A549 (cell line): Measurements from ENCODE around the gene C5orf58.

Experiments used
- CTCF ChIP-seq: fragments of >200 bp; sonication (Bioruptor Twin); formaldehyde crosslinking; IDR thresholded peaks from 3 replicates; pipeline ENCODE4 v1.5.1; 2016
- EP300 ChIP-seq, 2 experiments: fragments of >200 bp; sonication (Bioruptor Twin); formaldehyde crosslinking; IDR thresholded peaks; 2 replicates in 1 of 2; 3 replicates in 1 of 2; pipeline ENCODE4 v1.6.1; 2016 to 2017
- MAZ ChIP-seq: fragments of 150-350 bp; IDR thresholded peaks from 2 replicates; pipeline ENCODE4 v1.6.1; 2014; ENCODE audit warnings: antibody characterized with exemption, low read depth, low read length, borderline replicate concordance

DNA sequence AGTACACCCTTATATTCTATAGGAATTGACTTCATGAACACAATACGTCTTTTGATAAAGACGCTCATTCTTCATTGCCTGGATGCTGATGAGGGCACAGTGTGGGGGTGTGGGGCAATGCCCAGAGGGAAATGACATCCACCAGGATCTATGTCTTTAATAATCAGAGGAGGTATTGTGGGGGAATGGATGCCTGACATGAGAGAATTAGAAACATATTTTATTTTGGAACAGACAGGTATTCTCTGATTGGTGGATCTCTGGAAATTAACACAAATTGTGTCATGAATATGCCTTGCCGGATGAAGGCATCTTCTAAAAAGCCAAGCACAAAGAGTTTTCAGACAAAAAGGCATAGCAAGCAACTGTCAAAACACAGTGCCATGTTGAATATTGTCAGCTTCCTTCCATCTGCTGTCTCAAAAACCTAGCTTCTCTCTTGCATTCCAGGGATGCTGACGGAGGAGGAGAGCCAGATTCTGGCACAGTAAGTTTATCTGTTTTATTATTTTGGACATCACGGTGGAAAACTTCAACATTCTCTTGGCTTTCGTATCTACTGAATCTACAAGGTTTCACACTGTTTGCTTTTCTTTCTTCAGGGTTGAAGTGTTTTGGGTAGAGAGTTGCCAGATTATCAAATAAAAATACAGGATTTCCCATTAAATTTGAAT is 3.9 kb upstream of the C5orf58 start:
- no peak for TF ChIP-seq EP300 (IDR thresholded peaks at IDR 0.05)
- TF ChIP-seq CTCF, result no peak
- no peak for TF ChIP-seq MAZ
